ENCODE measurements around the gene VGLL4.

VGLL4 gene

GRCh38 chr3:11636394-11636770, 7.3 kb downstream of the VGLL4 start:
- no peak for DNase-seq (ENCODE audit: low read depth in 2 of 2)
- H3K4me3 ChIP-seq (replicated peaks in 1 of 2; ENCODE audit: low read depth in 2 of 2, low read length in 2 of 2): no peak overlapping the region
- TF ChIP-seq CTCF (IDR thresholded peaks at IDR 0.05; ENCODE audit: low read depth, low read length): no peak

GRCh38 chr3:11635680-11636393, 7.9 kb downstream of the VGLL4 start:
- no peak for TF ChIP-seq CTCF (IDR thresholded peaks at IDR 0.05; ENCODE audit: low read depth, low read length)
- H3K4me3 ChIP-seq (replicated peaks in 1 of 2; ENCODE audit: low read depth in 2 of 2, low read length in 2 of 2): no peak overlapping the region
- DNase-seq (ENCODE audit: low read depth in 2 of 2): peak; percentile 29 to 49

- no peak overlapping the region for H3K4me3 ChIP-seq (replicated peaks in 1 of 2; ENCODE audit: low read depth in 2 of 2, low read length in 2 of 2)
- no peak for TF ChIP-seq CTCF (IDR thresholded peaks at IDR 0.05; ENCODE audit: low read depth, low read length)
Measured at GRCh38 chr3:11634974-11635612, 8.6 kb downstream of the VGLL4 start.

GRCh38 chr3:11634081-11634635, 9.6 kb downstream of the VGLL4 start:
- no peak for TF ChIP-seq CTCF (IDR thresholded peaks at IDR 0.05; ENCODE audit: low read depth, low read length)
- no peak overlapping the region for H3K4me3 ChIP-seq (replicated peaks in 1 of 2; ENCODE audit: low read depth in 2 of 2, low read length in 2 of 2)
- DNase-seq (ENCODE audit: low read depth in 2 of 2): no peak

More at GRCh38 chr3:11634974-11635612, 8.6 kb downstream of the VGLL4 start:
- no peak for DNase-seq (ENCODE audit: low read depth in 2 of 2)

GRCh38 chr3:11632966-11633365, 10.7 kb downstream of the VGLL4 start:
- no peak overlapping the region for H3K4me3 ChIP-seq (replicated peaks in 1 of 2; ENCODE audit: low read depth in 2 of 2, low read length in 2 of 2)
- TF ChIP-seq CTCF (IDR thresholded peaks at IDR 0.05; ENCODE audit: low read depth, low read length): no peak
- no peak for DNase-seq (ENCODE audit: low read depth in 2 of 2)

- no peak overlapping the region for H3K4me3 ChIP-seq (replicated peaks in 1 of 2; ENCODE audit: low read depth in 2 of 2, low read length in 2 of 2)
- DNase-seq (ENCODE audit: low read depth in 2 of 2): no peak
- no peak for TF ChIP-seq CTCF (IDR thresholded peaks at IDR 0.05; ENCODE audit: low read depth, low read length)
Measured at GRCh38 chr3:11632564-11632963, 11.2 kb downstream of the VGLL4 start.

Measured in cardiac fibroblast (primary cell).